Activated CD8-positive, alpha-beta memory T cell treated with anti-CD3 and anti-CD28 coated beads, Interleukin-2, amount 10 ng/mL, durations not matched to agents 7 days and 5 days (primary cell): Measurements from ENCODE around the gene ZNF189. TPM values are rescaled to one million over a fixed set of nuclear protein-coding genes. Genes with fewer than 3 reads are reported as not detected.

ENCODE experiments used
- ATAC-seq: fragments of 150-1000 bp; cut with Tn5 transposase; one replicate; pipeline ENCODE4 v1.10.0; 2021; ENCODE audit warnings: moderate library complexity
- CTCF ChIA-PET: fragments of 350-600 bp; sonication (Branson Sonifier 250); formaldehyde crosslinking; loops from one replicate; lab custom pipeline; 2021; ENCODE audit warnings: antibody characterized with exemption; lab: Charles Lee
- DNase-seq: peaks from one replicate; pipeline ENCODE4 v3.0.0-alpha.2; 2020
- H3K27ac Mint-ChIP-seq: one replicate; pipeline ENCODE4 v1.8.0; 2021; ENCODE audit warnings: mild to moderate bottlenecking, mixed read lengths
- H3K27me3 Mint-ChIP-seq: one replicate; pipeline ENCODE4 v1.8.0; 2021; ENCODE audit warnings: mixed read lengths
- H3K36me3 Mint-ChIP-seq: one replicate; pipeline ENCODE4 v1.8.0; 2021; ENCODE audit warnings: mild to moderate bottlenecking, mixed read lengths
- H3K4me1 Mint-ChIP-seq: one replicate; pipeline ENCODE4 v1.8.0; 2021; ENCODE audit warnings: mixed read lengths
- H3K4me3 Mint-ChIP-seq: one replicate; pipeline ENCODE4 v1.8.0; 2021; ENCODE audit warnings: mild to moderate bottlenecking, moderate library complexity, mixed read lengths
- H3K9me3 Mint-ChIP-seq: one replicate; pipeline ENCODE4 v1.8.0; 2022; ENCODE audit warnings: low read depth, mixed read lengths
- total RNA-seq, 2 experiments: library from RNA; stranded (reverse); gene quantifications; one replicate each; pipeline ENCODE4 v1.2.3, GENCODE V29; 2021

The ZNF189 gene
- total RNA-seq, 2 experiments from 2014 or later: 9.2 to 12.6 TPM

DNA sequence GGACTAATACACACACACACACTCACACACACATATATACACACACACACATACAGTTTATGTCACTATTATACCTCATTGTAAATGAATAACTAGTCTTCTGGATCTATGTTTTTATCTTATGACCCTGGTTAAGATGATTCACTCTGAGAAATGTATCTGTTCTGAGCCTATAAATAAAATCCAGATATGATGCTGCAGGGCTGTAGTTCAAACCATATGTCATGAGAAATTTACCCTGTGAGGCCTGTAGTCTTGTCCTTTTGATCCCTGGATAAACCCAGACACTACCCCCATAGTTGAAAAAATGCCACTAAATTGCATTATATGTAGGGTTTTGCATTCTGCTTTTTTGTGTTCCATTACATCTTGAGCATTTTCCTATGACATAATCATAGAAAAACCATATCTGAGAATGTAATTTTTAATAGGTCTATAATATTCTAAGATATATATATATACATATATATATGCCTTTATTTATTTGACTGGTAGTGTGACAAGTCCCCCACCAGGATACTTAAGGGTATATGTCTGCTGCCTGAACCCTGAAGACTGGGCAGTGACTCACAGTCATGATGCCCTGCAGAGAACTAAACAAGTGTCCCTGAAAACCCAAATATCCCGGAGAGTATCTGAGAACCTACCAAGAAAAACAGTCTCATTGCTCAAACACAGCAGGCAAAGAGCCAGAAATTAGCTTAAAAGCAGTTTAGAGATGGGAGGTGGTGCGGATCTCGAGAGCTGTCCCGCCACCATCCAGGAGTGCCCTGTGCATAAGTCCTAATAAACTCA is 55.3 kb downstream of the ZNF189 start:
- H3K4me3 Mint-ChIP-seq: no peak overlapping the region

DNA sequence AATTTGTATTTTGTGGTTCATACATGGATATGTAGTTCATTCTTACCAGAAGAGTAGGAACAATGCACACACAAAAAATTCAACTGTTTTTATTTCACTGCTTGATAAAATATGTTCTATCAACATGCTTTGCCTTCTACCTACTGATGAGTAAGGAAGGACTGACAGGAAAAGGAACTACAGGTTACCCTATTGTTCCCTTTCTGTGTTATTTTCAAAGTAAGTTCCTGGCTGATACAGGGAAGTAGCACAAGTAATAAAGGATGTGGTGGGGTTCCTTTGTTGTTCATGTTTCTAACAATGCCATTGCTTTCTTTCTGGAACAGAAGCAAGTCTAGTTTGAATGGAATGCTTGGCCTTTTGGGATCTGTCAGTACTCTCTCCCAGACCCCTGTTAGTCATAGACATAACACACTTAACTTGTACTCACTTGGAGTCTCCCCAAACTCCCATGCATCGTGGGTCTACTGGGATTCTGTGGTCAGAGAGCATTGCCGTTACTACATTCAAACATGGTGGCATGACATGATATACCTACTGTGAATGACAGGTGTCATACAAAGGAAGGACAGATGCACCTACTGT is 57.1 kb downstream of the ZNF189 start:
- Mint-ChIP-seq H3K4me1 (no peaks in the 10 kb centered on the region), H3K36me3 (no peaks in the 10 kb centered on the region), H3K27me3 (peaks cover 29% of the 10 kb centered on the region), H3K9me3 (no peaks in the 10 kb centered on the region), H3K4me3 (no peak overlapping the region), H3K27ac (no peak overlapping the region)
- ATAC-seq: no peak
- CTCF ChIA-PET: interaction anchor here (1.4 kb wide), 1 partner anchor 74 kb away, joined by 4 read pairs; no protein-coding TSS in a partner anchor
- no peak for DNase-seq

More for the DNA sequence above, 55.3 kb downstream of the ZNF189 start:
- H3K36me3 Mint-ChIP-seq: no peaks in the 10 kb centered on the region
- H3K9me3 Mint-ChIP-seq: no peaks in the 10 kb centered on the region
- H3K4me1 Mint-ChIP-seq: no peaks in the 10 kb centered on the region
- ATAC-seq (no peak), DNase-seq (no peak)
- H3K27me3 Mint-ChIP-seq: peaks cover 34% of the 10 kb centered on the region
- H3K27ac Mint-ChIP-seq: no peak overlapping the region
- CTCF ChIA-PET: no interaction called here

DNA sequence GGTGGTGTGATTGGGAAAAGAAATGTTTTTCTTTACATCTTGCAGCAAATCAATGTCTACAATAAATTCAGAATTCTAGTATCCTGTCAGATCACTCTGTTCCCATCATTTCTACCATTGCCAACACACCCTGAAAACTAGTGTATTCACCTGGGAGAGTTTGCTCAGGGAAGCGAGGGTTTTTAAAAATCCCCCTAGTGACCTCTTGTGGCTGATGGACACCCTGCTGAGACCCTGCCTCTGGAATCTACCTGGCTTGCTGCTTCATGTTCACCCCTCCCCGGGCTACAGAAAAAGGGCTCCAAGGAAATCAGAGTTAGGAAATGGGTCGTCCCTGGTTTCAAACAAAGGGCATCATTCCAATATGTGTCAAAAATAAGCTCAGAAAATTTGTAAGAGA is 58.4 kb downstream of the ZNF189 start:
- no peak for DNase-seq
- no peak for ATAC-seq
- CTCF ChIA-PET: interaction anchor here (1.4 kb wide), 1 partner anchor 73 kb away, joined by 4 read pairs; no protein-coding TSS in a partner anchor

DNA sequence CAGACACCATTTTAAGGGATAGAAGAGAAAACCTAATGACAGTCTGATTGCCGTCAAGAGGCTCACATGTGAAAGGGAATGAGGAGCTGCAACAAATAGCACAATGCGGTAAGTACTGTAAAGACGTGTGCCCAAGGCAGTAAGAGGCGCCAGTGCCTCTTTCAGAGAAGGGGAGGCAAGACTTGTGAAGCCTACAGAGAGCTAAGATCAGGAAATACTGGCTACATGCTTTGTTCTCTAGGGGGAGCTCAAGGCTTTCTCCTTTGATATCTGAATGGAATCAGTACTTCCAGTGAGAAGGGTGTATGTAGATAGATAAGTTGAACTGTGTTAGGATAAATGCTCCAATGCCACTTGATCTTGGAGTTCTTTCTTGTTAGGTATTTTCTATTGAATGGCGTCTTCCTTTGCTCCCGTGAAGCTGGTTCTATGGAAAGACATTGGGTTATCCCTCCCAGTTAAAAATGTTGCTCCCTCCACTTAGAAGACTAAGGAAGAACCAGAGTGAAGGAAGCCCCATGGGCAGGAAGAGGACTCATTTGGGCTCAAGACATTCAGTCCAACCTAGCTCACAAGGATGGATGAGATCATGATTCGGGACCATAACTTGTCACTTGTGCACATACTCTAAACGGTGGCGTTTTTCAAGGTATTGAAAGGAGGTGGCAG is 60.4 kb downstream of the ZNF189 start:
- no peaks in the 10 kb centered on the region for H3K36me3 Mint-ChIP-seq
- H3K4me1 Mint-ChIP-seq: no peaks in the 10 kb centered on the region
- H3K9me3 Mint-ChIP-seq: no peaks in the 10 kb centered on the region
- H3K27me3 Mint-ChIP-seq: peaks cover 24% of the 10 kb centered on the region
- H3K4me3 Mint-ChIP-seq: no peak overlapping the region
- DNase-seq: no peak
- CTCF ChIA-PET: interaction anchor here (0.8 to 2.1 kb wide), 15 partner anchors 9 to 108 kb away, joined by 3 to 31 read pairs (median 3); partner anchors contain the start of genes MRPL50, RNF20 and ZNF189
- H3K27ac Mint-ChIP-seq: no peak overlapping the region
- peak; percentile 67 for ATAC-seq

More for the DNA sequence above, 58.4 kb downstream of the ZNF189 start:
- Mint-ChIP-seq H3K4me3 (no peak overlapping the region), H3K4me1 (no peaks in the 10 kb centered on the region), H3K36me3 (no peaks in the 10 kb centered on the region), H3K27me3 (peaks cover 21% of the 10 kb centered on the region), H3K27ac (no peak overlapping the region), H3K9me3 (no peaks in the 10 kb centered on the region)

Other genes starting within 250 kb of the ZNF189 start
- not detected for gene BAAT, start 13.8 kb upstream of the ZNF189 start, total RNA-seq
- gene MRPL50, start 233 bp upstream of the ZNF189 start, total RNA-seq: 10 to 100 TPM in 1 of 2 experiments, 1 to 10 TPM in 1; 8.3 to 10.5 TPM
- not detected for gene ALDOB, start 36.9 kb downstream of the ZNF189 start, total RNA-seq
- gene RNF20, start 135.0 kb downstream of the ZNF189 start, total RNA-seq: 10 to 100 TPM; 39.0 to 40.6 TPM
- not detected for gene PPP3R2, start 196.1 kb downstream of the ZNF189 start, total RNA-seq